Measurements from ENCODE around the gene PWP1.
"Not testable (repeated sequence)": the region's sequence is repeated elsewhere in the genome, so short reads cannot be mapped to it uniquely, and the experiment has no call there.

The PWP1 gene

GRCh38 chr12:107668320-107669098, 17.1 kb upstream of the PWP1 start:
- no peak for DNase-seq (ENCODE audit: low read depth in 2 of 2, low spot score in 1 of 2)

- no peak for DNase-seq (ENCODE audit: low read depth in 2 of 2, low spot score in 1 of 2)
These were observed 15.7 kb upstream of the PWP1 start for GRCh38 chr12:107669946-107670345.

- DNase-seq (ENCODE audit: low read depth in 2 of 2, low spot score in 1 of 2), result no peak
These were observed 14.5 kb upstream of the PWP1 start for GRCh38 chr12:107670999-107671643.

- DNase-seq (ENCODE audit: low read depth in 2 of 2, low spot score in 1 of 2), result no peak
These were observed 7.9 kb upstream of the PWP1 start for GRCh38 chr12:107677671-107678070.

GRCh38 chr12:107679336-107679735, 6.3 kb upstream of the PWP1 start:
- DNase-seq (ENCODE audit: low read depth in 2 of 2, low spot score in 1 of 2), result no peak

GRCh38 chr12:107681455-107681835, 4.2 kb upstream of the PWP1 start:
- no peak for DNase-seq (ENCODE audit: low read depth in 2 of 2, low spot score in 1 of 2)

- no peak for DNase-seq (ENCODE audit: low read depth in 2 of 2, low spot score in 1 of 2)
These were observed 3.5 kb upstream of the PWP1 start for GRCh38 chr12:107681836-107682820.

GRCh38 chr12:107684029-107684795, 1.4 kb upstream of the PWP1 start:
- no peak for DNase-seq (ENCODE audit: low read depth in 2 of 2, low spot score in 1 of 2)

- no peak for DNase-seq (ENCODE audit: low read depth in 2 of 2, low spot score in 1 of 2)
These were observed 624 bp upstream of the PWP1 start for GRCh38 chr12:107684990-107685359.

GRCh38 chr12:107695772-107696171, 10.2 kb downstream of the PWP1 start:
- not testable (repeated sequence) for DNase-seq (ENCODE audit: low read depth in 2 of 2, low spot score in 1 of 2)

GRCh38 chr12:107702106-107702505, 16.5 kb downstream of the PWP1 start:
- DNase-seq (ENCODE audit: low read depth in 2 of 2, low spot score in 1 of 2), result no peak

GRCh38 chr12:107704041-107704440, 18.4 kb downstream of the PWP1 start:
- no peak for DNase-seq (ENCODE audit: low read depth in 2 of 2, low spot score in 1 of 2)

- DNase-seq (ENCODE audit: low read depth in 2 of 2, low spot score in 1 of 2), result not testable (repeated sequence)
These were observed 19.9 kb downstream of the PWP1 start for GRCh38 chr12:107705522-107705921.

- no peak for DNase-seq (ENCODE audit: low read depth in 2 of 2, low spot score in 1 of 2)
These were observed 30.2 kb downstream of the PWP1 start for GRCh38 chr12:107715780-107716179.

- DNase-seq (ENCODE audit: low read depth in 2 of 2, low spot score in 1 of 2), result no peak
These were observed 33.0 kb downstream of the PWP1 start for GRCh38 chr12:107718606-107719005.

- DNase-seq (ENCODE audit: low read depth in 2 of 2, low spot score in 1 of 2), result not testable (repeated sequence)
These were observed 41.7 kb downstream of the PWP1 start for GRCh38 chr12:107727327-107727726.

- not testable (repeated sequence) for DNase-seq (ENCODE audit: low read depth in 2 of 2, low spot score in 1 of 2)
These were observed 42.1 kb downstream of the PWP1 start for GRCh38 chr12:107727742-107728141.

GRCh38 chr12:107730618-107731341, 45.2 kb downstream of the PWP1 start:
- no peak for DNase-seq (ENCODE audit: low read depth in 2 of 2, low spot score in 1 of 2)

- no peak for DNase-seq (ENCODE audit: low read depth in 2 of 2, low spot score in 1 of 2)
These were observed 45.8 kb downstream of the PWP1 start for GRCh38 chr12:107731366-107731765.

GRCh38 chr12:107732365-107732764, 46.8 kb downstream of the PWP1 start:
- no peak for DNase-seq (ENCODE audit: low read depth in 2 of 2, low spot score in 1 of 2)
